Fibroblast of lung (primary cell): ENCODE results near the gene CYS1.

Experiments
- CTCF ChIP-seq, 2 donors: IDR thresholded peaks in 1 of 2; conservative IDR thresholded peaks in 1 of 2; 1 replicate in 1 of 2; 2 replicates in 1 of 2; pipeline ENCODE4 v1.5.1; 2011 to 2012; ENCODE audit warnings: low read length in 2 of 2, control low read depth in 1 of 2, inconsistent platforms in 1 of 2, low read depth in 1 of 2, mild to moderate bottlenecking in 1 of 2
- EZH2 ChIP-seq: IDR thresholded peaks from 2 replicates; pipeline ENCODE4 v1.5.1; 2012; ENCODE audit warnings: low read length, control low read depth, mild to moderate bottlenecking; ENCODE audit errors: missing control alignments

GRCh38 chr2:10119027-10119325 is 38.8 kb upstream of the CYS1 start:
- TF ChIP-seq CTCF (conservative IDR thresholded peaks at IDR 0.05 in 1 of 2, IDR thresholded peaks at IDR 0.05 in 1 of 2; ENCODE audit: low read depth in 1 of 2, low read length in 2 of 2) (no peak), EZH2 (no peak)
